ENCODE measurements around the gene PIGB.
"Not testable (repeated sequence)": the region's sequence is repeated elsewhere in the genome, so short reads cannot be mapped to it uniquely, and the experiment has no call there.

PIGB gene

DNA sequence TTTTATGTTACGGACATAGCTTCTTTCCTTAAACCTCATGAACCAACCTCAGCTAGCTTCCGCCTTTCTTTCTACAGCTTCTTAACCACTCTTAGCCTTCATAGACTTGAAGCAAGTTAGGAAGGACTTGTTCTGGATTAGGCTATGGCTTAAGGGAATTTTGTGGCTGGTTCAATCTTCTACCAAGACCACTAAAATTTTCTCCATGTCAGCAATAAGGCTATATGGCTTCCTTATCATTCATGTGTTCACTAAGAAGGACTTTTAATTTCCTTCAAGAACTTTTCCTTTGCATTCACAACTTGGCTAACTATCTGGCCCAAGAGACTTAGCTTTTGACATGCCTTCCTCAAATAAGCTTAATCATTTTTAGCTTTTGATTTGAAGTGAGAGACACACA lies 64.7 kb downstream of the PIGB start:
- no peak for DNase-seq

DNA sequence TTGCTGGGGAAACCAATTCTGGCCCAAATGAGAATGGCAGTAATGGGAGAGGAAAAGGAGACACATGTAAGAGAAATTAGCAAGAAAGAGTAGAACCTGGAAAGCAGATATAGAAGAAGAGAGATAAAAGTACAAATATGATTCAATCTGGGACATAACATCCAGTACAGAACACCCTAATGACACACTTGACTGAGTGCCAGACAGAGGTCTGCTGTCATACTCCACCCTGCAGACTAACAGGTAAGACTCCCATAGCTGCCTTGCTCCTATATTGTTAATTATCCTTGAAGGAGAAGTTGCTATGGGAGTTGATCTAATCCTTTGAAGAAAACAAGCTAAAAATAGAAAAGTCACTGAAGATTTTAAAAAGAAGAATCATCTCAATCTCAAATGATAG lies 68.0 kb downstream of the PIGB start:
- no peak for DNase-seq

DNA sequence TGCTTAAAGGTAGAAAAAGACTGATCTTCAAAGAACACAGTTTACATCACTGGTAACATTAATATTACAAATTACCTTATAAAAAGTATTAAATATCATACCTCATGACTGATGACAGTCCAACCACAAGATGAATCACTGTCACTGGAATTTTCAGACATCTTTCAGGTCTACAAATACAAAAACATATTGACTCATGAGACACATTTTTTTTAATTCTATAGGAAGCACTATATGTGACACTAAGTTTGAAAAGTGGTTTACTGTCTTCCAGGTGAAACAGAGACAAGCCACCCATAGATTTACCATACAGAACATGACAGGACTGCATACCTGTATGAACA lies 70.2 kb downstream of the PIGB start:
- no peak for DNase-seq

DNA sequence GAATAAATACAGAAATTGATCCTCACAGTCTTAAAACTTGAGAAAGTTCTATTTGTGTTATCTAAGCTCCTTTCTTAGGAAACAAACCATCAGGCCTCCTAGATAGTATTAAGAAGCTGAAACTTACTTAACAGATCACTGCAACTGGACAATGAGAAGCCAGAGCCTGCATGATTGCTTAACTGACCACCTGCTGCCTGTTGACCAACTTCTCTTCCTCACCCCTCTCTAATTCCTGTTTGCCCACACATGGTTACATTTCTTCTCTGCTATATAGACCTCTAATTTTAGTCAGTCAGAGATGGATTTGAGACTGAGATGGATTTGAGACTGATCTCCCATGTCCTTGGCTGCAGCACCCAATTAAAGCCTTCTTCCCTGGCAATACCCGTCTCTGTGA lies 75.7 kb downstream of the PIGB start:
- DNase-seq, result no peak

DNA sequence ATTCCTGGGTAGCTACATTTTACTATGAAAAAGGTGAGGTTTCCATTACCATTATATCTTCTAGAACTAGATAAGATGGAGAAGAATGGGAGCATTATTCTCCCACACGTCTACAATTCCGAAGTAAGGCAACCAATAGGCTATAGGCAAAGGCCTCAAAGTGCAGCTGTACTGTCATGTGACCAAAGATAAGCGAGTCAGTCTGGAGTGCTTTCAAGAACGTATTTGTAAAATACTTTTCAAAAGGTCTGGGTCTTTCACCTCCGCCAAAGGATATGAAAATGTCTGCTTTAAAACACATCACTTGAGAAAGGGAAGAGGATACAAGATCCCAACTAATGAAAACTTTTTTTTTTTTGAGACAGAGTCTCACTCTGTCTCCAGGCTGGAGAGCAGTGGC lies 79.2 kb downstream of the PIGB start:
- no peak for DNase-seq

DNA sequence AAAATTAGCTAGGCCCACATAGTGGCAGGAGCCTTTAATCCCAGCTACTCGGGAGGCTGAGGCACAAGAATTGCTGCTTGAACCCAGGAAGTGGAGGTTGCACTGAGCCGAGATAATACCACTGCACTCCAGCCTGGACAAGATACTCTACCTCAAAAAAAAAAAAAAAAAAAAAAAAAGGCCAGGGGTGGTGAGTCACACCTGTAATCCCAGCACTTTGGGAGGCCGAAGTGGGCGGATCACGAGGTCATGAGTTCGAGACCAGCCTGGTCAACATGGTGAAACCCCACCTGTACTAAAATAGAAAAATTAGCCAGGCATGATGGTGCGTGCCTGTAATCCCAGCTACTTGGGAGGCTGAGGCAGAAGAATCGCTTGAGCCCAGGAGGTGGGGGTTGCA lies 81.0 kb downstream of the PIGB start:
- not testable (repeated sequence) for DNase-seq

DNA sequence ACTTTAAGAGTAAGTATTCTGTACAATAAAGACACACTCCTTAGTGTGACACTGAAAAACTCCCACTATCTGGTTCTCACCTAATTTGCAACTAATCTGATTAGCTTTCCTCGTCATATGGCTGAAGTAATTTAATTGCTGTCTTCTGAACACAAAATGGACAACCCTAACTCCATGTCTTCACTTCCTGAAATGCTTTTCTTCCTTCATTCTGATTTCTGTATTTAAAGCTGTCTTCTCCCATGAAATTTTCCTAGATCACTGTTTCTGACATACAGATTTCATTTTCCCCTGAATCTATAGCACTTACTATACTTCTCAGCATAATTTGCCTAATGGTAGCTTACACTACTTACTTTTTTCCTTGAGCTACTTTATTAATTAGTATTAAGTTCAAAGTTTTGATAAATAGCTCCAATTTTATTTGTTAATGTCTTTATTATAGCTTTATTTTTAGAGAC lies 82.8 kb downstream of the PIGB start:
- DNase-seq, result no peak

DNA sequence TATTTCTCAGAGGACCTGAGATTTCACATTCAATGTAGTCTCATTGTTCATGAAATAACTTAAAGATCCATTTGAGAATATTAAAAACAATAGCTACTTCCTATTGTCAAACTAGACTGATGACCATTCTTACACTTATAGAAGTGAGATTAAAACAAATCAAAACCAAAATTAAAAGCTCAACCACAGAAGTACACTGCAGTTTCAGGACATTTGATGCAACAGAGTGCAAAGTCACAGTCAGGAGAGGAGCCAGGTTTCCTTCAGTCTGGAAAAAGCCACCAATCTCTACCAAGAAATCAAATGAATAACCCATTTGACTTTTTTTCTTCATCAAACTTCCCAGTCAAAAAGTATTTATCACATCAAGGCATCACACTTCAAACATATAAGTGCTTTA lies 83.7 kb downstream of the PIGB start:
- DNase-seq, result no peak

DNA sequence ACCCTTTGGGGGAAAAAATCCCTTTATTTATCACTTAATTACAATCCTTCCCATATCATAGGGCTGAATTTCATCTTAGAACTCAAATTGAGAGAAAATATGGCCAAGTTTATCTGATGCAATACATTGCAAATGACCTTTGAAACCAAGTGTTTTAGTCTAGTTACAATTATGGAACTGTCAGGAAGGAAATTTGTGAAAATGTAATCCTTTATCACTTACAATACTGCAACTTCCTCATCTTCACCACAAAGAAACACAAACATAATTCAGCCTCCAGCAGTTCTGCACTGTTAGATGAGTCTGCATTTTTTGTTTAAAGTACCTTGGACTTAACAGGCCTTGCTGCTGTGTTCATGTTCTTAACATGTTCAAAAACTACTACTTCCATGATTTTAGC lies 84.5 kb downstream of the PIGB start:
- no peak for DNase-seq
